NCI-H526 (cell line): ENCODE data around the gene CD24.

Experiments used
- DNase-seq, 2 experiments: peaks; one replicate each; lab custom pipeline; 2025; lab: John Stamatoyannopoulos, UW

CD24 gene

DNA sequence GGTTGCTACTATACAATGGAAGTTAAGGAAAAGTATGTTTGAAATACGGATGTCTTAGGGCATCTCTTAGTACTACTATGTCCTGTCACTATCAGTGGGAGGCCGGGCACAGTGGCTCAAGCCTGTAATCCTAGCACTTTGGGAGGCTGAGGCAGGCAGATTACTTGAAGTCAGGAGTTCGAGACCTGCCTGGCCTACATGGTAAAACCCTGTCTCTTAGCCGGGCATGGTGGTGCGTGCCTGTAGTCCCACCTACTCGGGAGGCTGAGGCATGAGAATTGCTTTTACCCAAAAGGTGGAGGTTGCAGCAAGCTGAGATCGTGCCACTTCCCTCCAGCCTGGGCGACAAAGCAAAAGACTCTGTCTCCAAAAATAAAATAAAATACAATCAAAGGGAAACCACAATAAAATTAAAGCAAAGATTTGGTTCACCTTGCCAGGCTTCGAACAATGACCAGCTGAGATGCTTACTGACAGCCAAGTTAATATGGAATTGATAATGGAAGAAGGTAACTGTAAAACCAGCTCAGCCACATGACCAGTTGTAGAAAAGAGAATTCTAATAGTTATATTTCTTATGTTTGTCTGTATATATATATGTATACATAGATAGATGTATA is 6.5 kb downstream of the CD24 start:
- no peak for DNase-seq

DNA sequence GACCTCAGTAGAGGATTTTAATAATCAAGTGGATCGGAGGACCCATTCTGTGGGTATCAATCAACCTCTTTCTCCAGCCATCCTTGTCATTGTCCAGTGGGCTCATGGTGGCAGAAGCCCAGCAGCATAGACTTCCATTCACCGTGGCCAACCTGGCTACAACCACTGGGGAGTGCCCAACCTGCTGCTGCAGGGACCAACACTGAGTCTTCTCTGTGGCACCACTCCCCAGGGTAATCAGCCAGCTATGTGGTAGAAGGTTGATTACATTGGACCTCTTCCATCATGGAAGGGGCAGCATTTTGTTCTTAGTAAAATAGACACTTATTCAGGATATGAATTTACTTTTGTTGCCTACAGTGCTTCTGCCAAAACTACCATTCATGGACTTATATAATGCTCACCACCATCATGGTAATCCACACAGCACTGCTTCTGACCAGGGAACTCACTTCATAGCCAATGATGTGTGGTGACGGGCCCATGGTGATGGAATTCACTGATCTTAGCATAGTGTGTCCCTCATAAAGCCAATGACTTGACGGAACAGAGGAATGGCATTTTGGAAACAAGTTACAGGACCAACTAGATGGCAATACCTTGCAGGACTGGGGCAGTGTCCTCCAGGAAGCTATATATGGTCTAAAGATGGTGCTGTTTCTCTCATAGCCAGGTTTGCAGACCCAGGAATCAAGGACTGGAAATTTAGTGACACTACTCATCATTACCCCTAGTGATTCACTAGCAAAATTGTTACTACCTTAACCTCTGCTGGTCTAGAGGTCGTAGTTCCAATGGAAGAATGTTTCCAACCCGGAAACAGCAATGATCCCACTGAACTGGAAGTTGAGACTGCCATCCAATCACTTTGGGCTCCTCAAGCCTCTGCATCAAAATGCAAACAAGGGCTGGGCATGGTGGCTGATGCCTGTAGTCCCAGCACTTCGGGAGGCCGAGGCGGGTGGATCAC is 7.6 kb downstream of the CD24 start:
- DNase-seq, result no peak

DNA sequence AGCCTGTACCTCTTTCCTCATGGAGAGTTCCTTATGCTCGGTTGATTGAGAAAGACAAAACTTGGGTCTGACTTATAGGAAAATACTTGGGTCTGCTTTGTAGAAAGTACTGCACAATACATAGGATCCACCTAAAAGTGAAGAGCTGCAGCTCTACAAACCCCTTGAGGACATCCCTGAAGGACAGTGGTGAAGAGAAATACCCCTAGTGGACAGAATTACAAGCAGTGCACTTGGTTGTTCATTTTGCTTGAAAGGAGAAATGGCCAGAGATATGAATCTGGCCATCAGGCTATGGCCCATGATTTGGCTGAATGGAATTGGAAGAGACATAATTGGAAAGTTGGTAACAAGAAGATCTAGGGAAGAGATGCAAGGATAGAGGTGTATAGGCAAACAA is 8.3 kb downstream of the CD24 start:
- DNase-seq, result no peak

DNA sequence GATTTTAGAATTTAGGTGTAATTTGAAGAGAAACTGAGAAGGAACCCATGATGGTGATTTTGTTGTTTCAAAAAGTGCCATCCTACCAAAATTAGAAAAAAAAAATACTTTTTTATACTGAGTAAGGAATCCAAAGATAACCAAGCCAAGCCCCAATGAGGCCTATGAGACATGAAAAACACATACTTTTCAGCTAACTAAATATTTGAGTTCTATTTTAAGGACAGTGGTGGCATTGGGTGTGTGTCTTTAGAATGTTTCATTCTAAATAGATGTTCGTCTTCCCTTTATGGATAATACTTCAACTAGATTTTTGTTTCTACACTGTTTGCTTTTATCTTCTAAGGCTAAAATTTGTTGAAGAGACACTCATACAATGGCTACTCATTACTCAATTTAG is 9.6 kb downstream of the CD24 start:
- no peak for DNase-seq

DNA sequence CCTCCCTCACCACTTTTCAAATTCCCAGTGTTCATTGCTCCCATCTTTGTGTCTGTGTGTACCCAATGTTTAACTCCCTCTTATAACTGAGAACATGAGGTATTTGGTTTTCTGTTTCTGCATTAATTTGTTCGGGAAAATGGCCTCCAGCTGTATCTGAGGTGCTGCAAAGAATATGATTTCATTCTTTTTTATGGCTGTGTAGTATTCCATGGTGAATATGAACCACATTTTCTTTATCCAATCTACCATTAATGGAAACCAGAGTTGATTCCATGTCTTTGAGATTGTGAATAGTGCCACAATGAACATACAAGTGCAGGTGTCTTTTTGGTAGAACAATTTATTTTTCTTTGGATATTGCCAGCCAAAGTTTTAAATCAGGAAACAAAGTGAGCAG is 10.4 kb downstream of the CD24 start:
- DNase-seq, result no peak

DNA sequence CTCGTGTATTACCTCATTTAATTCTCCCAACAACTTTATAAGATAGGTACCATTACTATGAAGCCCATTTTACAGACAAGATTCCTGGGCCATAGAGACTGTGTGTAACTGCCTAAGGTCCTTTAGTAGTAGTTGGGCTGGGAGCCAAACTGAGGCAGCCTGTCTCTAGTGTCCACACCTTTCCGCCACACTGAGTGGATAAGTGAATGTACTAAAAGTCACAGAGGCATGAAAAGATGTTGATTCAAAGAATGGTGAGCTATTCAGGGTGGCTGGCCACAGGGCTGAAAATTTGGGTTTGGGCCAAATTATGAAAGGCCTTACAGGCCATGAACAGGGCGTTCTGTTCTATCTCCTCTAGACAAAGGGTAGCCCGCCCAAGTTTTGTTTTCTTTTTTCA is 11.0 kb downstream of the CD24 start:
- no peak for DNase-seq

DNA sequence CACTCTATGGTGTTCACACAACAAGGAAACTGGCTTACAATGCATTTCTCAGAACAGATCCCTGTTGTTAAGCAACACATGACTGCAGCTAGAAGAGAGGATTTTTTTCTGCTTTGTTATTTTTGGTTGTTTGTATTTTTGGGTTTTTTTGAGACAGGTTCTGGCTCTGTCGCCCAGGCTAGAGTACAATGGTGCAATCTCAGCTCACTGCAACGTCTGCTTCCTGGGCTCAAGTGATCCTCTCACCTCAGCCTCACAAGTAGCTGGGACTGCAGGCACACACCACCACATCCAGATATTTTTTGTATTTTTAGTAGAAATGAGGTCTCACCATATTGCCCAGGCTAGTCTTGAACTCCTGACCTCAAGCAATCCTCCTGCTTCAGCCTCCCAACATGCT is 12.7 kb downstream of the CD24 start:
- DNase-seq, result no peak

DNA sequence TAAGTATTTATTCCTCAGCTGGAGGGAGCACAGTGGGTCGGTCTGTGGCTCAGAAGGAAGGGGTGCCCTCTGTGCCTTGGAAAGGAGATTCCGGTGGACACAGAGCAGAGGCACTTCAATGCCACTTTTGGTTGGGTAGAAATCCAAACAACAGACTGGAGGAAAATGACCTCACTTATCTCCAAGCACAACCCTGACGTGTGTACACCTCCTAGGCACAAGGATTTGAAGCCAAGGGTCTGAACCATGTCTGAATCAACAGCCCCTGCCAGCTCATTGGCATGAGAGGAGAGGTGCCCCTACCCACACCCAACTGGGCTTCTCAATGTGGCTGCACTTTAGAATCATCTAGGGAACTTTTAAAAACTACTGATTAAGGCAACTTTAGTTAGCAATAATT is 13.4 kb downstream of the CD24 start:
- no peak for DNase-seq

DNA sequence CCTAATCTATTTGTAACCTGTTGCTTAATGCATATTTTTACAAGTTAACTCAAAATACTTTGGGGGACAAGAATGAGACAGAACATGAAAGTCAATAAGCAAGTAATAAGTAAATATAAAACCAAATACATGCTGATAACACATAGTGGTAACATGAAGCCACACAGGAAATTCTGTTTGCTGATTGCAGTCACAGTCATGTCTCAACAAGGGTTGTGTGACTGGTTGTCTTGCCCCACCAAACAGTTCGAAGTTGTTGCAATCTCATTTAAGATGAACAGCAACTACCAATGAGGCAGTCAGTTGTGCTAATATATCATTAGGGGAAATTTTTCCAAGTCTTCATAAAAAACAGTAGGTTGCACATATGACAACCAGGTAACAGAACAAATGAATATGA is 14.5 kb downstream of the CD24 start:
- DNase-seq, result no peak

DNA sequence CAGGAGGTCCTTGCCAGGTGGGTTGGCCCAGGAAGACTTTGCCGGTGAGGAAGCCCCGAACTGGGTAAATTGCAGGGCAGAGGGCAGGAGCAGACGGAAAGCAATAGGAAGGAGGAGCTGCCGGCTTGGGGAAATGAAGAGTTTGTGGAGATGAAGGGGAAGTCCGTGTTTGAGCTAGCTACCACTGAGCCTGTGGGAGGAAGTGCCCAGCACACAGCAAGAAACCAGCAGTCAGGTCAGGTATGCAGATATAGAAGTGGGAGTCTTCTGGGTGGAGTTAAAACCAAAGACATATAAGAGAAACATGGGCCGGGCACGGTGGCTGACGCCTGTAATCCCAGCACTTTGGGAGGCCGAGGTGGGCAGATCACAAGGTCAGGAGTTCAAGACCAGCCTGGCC is 34.7 kb downstream of the CD24 start:
- DNase-seq, result peak; percentile 52 to 71

DNA sequence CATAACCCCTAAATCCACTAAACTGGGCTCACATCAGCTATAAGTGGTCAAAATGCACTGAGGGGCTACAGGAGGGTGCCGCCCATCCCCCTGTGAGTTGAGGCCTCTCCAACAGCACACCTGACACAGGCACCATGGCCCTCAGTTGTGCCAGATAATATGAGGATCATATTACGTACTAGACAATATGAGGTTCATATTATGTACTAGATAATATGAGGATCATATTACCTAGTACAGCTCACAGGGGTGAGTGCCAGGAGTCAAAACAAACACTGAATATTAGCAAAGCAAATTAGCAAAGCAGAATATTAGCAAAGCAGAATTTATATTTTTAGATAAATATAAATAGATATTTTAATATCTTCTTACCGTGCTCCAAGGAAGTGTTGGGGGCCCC is 35.3 kb downstream of the CD24 start:
- peak; percentile 74 to 84 for DNase-seq

DNA sequence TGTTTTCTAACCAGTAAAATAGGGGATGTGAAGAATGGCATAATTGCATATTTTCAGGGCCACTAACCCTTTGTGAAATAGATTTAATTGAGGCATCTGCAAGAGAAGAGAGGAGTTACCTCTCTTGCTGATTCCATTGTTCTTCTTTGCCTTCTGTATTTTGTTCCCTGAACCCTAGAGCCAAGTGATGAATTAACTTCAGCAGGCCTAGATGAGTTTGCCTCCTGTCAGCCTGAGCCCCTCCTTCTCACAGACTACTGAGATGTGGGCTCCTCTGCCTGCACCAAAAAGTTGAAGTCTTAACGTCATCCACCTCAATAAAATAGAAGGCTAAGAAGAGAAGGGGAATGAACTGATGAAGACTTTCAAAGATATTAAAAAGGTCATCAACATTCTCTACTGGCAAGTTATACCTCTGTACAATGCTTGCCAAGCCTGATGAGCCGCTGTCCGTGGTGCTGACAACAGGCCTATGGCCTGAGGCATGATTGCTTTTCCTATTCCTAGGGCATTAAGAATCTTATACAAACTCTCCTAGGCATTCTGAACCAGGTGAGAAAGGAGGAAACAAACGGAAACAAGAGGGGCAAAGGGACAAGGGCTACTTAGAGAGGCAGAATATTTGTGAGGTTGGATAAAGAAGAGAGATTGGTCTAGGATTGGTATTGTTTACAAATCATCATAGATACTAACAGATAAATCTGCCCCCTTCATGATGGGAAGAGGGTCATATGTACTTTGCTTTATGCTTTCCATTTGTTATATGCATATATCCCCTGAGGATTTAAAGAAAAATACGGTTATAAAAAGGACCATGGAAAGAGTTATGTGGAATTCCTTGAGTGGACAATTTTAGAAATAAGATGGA is 46.8 kb downstream of the CD24 start:
- DNase-seq, result peak in 1 of 2 experiments; percentile 7

DNA sequence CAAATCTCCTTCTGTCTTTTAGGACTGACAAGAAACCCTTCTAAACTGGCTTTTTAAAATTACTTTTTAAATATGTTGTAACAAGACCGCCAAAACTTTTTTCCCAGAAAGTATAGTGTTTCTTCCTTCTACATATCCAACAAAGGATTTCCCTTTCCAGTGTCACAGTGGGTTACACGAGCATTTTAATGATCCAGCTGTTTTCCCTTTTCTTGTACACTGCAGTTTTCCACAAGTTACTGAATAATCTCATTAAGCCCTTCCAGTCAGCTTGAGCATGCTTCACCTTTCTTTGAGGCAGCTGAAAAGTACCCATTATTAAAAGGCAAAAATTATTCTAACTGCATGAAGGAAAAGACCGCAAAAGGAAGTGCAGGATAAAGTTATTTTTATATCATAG is 48.6 kb downstream of the CD24 start:
- no peak for DNase-seq

DNA sequence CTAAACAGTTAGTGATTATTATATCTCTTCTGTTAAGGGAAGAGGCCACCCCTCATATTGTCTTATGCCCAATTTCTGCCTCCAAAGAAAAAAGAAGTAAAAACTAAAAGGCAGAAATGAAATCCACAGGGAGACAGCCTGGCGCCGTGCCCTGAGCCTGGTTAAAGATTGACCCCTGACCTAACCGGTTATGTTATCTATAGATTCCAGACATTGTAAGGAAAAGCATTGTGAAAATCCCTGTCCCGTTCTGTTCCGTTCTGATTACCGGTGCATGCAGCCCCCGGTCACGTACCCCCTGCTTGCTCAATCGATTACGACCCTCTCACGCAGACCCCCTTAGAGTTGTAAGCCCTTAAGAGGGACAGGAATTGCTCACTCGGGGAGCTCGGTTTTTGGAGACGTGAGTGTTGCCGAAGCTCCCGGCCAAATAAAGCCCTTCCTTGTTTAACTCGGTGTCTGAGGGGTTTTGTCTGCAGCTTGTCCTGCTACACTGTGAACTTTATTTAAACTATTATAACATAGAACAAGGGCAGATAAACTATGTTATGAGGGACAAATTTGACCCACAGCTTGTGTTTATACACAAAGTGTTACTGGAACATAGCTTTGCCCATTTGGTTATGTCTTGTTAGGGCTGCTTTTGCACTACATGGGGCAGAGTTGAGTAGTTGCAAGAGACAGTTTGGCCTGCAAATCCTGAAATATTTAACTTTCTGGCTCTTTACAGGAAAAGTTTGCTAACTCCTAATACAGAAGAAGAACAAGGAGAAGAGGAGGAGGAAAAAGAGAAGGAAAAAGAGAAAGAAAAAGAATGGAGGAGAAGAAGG is 49.6 kb downstream of the CD24 start:
- no peak for DNase-seq

DNA sequence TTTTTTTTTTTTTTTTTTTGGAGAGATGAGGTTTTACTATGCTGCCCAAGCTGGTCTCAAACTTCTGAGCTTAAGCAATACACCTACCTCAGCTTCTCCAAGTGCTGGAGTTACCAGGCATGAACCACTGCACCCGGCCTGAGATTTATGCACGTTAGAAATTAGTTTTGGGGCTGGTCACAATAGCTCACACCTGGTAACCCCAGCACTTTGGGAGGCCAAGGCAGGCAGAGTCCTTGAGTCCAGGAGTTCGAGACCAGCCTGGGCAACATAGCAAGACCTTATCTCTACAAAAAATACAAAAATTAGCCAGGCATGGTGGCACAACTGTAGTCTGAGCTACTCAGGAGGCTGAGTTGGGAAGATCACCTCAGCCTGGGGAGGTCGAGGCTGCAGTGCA is 51.9 kb downstream of the CD24 start:
- no peak for DNase-seq
